CMK (cell line): Measurements from ENCODE around the gene GTF2IRD1.
"Not testable (repeated sequence)": the region's sequence is repeated elsewhere in the genome, so short reads cannot be mapped to it uniquely, and the experiment has no call there.

Experiments
- DNase-seq: peaks from one replicate; pipeline ENCODE4 v3.0.0-alpha.2; 2010; ENCODE audit warnings: low read depth

The GTF2IRD1 gene

DNA sequence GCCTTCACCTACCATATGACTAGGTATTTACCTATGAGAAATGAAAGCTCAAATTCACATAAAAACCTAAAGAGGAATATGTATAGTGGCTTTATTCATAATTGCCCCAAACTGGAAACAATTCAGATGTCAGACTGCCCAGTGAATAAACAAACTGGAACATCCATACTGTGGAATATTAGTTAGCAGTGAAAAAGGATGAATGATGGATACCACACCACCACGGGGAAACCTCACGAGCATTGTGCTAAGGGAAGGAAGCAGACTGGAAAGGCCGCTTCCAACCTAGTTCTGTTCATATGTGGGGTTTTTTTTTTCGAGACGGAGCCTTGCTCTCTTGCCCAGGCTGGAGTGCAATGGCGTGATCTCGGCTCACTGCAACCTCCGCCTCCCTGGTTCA, 16.8 kb downstream of the GTF2IRD1 start:
- no peak for DNase-seq

DNA sequence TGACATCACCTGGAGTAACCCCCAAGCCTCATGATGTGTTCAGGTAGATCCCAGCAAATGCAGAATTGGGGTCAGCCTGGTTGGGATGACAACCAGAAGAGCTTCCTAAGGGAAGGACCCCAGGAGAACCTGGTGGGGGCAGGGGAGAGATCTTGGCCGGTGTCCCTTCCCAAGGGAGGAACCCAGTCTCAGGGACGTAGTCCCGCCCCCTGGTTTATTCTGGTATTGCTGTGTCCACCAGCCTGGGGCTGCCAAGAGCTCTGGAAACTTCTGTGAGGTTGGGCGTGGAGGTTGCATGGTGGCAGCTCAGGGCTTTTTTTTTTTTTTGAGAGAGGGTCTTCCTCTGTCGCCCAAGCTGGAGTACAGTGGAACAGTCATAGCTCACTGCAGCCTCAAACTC, 19.4 kb downstream of the GTF2IRD1 start:
- DNase-seq, result no peak

DNA sequence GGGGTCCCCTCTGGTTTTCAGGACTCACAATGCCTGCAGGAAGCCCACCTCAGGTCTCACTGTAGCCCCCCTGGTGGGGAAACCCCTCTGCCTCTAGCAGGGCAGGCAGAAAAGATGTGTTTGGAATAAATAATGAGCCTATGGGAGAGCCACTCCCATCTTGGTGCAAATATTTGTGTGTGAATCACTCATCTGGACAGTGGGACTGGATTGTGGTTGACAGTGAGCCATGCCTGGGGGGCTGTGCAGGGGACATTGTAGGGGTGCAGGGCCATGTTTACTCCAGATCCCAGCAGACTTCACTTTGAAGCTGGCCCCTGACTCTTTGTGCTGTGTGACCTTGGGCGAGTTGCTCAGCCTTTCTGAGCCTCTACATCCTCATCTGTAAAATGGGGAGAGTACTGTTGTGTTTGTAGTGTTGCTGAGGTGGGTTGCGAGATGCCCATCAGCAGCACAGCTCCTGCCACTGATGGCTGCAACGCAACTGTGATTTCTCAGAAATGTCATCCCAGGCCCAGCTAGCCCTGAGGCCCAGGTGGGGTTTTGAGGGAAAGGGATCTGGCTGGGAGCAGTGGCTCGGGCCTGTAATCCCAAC, 20.7 kb downstream of the GTF2IRD1 start:
- DNase-seq, result no peak

DNA sequence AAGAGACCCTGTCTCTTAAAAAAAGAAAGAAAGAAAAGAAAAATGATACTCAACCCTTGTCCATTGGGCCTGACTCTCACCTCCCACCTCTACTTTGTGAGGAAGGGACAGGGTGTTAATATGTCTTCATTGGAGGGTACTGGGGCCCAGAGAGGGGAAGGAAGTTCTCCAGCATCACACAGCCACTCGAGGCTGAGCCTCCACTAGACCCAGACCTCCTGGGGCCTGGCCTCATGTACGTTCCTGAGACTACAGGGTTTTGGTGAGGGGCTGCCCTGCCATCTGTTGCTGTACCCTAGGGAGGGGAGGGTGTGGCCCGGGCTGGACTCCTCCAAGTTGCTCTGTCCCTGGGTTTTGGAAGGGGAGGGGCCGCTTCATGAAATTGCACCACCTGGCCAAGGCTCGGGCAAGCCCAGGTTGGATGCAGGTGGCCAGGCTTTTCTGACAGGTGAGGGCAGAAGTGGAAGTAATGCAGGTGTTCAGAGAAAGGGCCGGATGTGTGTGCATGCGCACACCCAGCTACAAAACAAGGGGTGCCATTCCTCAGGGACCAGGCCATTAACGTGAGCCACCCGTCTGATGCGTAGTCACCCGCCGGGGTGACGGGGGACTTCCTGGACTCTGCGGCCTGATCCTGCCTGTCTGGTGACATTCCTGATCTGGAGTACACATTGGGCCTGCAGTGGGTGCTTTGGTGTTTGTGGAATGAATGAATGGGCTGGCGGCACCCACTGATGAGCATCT, 21.7 kb downstream of the GTF2IRD1 start:
- no peak for DNase-seq

DNA sequence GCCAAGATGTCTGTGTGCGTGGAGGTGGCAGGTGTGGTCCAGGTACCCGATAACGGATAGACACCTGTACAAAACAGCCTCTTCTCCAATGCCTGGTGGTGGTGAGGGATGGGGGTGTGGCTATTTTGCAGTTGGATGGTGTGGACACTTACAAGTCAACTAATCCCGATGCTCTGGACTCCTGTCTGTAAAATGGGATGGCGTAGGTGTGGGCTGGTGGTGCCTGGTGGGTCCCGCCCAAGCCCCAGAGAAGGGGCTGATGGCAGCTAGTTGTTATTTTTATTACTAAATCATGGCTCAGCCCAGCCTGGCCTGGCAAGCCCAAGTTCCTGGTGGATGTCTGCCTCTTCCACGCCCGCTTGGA, 22.3 kb downstream of the GTF2IRD1 start:
- no peak for DNase-seq

DNA sequence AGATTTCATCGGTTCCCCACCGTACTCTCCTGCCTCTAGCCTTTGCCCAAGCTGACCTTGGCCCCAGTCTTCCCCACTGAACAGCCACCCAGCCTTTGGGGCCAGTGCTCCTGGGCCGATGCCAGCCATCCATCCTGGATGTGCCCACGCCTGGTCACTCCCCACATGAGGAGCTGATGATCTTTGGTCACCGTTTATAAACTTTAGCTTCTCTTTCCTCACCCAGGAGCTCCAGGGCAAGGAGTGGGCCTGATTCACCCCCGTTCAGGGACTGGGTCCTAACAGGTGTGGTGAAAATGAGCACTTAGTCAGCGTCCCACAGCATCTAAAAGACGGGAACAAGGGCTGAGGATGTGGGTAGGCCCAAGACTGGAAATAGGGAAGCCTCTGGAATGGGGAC, 22.9 kb downstream of the GTF2IRD1 start:
- no peak for DNase-seq

DNA sequence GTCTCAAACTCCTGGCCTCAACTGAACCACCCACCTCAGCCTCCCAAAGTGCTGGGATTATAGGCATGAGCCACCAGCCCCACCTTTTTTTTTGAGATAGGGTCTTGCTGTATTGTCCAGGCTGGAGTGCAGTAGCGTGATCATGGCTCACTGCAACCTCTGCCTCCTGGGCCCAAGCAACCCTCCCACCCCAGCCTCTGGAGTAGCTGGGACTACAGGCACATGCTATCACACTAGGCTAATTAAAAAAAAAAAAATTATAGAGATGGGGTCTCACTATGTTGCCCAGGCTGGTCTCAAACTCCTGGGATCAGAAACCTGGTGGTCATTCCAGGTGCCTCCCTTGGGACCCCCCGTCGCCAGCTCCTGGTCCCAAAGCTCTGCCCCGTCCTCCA, 25.0 kb downstream of the GTF2IRD1 start:
- DNase-seq, result no peak

DNA sequence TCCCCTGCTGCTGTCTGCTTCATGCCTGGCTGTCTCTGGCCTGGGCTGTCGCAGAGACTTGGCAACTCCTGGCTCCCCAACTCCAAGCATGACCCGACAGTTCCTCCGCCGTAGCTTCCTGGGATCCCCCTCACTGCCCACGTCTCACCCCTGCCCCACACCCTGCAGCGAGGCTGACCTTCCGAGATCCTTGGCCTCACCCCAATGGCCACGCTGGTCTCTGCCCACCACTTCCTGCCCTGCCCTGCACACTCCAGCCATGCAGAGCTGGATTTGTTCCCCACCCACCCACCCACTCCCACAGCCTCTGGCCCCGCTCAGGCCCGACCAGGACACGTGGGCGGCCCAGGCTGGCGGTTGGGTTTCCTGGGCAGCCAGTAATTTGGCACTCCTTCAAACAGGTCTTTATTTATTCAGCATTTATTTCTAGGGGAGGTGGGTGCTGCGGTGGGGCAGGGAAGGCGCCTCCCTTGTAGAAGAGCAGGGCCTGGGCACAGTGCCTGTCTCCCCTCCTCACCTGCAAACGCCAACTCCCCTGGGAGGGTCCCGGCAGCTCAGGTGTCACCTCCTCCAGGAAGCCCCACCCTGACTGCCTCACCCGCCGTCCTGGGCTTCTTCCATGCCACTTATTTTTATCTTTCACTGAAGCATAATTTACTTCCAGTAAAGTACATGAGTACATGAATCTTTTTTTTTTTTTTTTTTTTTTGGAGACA, 25.5 kb downstream of the GTF2IRD1 start:
- peak; percentile 35 for DNase-seq

DNA sequence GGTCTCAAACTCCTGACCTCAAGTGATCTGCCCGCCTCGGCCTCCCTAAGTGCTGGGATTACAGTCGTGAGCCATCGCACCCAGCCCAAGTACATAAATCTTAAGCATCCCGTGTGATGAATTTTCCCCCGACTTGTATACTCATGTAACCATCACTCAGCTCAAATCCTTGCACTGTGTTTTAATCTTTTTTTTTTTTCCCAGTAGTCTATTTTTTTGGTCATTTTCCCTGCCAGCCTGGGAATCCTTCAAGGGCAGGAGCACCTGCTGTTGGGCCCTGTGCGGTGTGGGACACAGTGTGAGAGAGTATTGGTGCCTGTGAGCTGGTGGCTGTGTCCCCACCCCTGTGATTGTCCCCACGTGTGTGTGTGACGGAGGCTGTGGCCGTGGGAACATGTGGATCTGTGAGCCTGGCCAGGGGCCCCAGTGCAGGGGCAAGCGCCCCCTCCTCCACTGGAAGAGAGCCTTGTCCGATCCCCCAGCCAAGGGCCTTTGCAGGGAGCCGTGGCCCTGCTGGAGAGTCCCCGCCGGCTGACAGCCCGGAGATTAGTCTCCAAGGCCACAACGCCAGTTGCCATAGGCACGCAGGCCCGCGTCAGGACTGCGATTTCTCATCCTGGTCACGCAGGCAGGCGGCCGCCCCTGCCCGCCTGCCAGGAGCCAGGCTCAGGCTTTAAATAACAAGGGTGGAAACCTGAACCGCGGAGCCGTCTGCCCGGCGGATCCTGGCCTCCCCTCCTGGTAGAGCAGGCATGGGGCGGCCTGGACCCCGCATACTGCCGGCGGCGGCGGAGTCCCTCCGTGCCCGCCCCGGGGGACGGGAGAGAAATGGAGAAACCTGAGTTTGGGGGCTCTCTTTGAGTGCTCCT, 26.5 kb downstream of the GTF2IRD1 start:
- no peak for DNase-seq

DNA sequence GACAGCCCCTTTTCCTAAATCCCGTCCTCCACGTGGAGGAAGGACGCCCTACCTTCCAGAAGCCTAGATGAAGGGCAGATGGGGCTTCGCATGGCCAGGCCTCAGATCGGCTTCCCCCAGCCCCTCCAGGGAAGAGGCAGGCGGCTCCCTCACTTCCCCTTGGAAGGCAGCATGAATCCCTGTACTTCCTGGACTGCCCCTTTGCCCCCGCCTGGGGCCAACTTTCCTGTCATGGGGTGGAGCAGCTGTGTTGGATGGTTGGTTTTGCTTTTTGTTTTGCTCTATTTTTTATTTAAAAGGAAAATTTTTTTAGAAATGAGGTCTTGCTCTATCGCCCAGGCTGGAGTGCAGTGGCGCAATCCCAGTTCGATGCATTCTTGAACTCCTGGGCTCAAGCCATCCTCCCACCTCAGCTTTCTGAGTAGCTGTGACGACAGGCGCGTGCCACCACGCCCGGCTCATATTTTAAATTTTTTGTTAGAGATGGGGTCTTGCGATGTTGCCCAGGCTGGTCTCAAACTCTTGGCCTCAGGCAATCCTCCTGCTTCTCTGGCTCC, 27.2 kb downstream of the GTF2IRD1 start:
- DNase-seq, result no peak

DNA sequence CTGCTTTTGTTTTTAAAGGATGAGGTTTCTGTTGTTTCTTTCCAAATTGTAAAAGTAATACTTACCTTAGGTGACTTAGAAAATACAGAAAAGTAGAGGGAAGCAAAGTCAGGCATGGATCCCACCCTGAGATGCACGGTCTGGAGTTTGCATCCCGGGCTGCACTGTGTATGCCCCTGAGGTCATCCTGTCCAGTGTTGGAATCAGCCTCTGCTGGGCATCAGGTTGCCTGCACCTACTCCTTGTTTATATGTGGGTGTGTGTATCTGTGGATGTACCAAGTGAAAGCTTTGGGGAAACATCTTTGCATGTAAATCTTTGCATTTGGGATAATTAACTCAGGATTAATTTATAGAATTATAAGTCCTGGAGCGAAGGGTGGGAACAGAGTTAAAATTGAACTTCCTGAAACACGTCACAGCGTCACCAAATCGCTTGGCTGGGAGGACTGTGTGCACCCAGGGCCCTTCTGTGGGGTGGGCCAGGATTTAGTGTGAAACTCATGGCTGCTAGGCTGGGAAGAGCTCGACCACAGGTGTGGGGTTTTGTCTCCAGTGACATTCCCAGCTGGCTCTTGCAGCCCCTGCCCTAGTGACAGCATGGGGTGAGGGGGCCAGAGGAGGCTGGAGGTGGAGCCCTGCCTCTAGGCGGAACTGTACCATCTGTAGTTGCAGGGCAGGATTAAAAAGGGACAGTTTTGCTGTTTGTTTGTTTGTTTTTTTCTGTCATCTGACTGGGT, 27.9 kb downstream of the GTF2IRD1 start:
- no peak for DNase-seq

DNA sequence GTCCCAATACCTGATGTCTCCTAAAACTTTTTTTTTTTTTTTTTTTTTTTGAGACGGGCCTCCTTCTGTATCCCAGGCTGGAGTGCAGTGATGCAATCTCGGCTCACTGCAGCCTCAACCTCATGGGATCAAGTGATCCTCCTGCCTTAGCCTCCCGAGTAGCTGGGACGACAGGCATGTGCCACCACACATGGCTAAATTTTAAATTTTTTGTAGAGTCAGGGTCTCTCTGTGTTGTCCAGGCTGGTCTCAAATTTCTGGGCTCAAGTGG, 28.4 kb downstream of the GTF2IRD1 start:
- no peak for DNase-seq

DNA sequence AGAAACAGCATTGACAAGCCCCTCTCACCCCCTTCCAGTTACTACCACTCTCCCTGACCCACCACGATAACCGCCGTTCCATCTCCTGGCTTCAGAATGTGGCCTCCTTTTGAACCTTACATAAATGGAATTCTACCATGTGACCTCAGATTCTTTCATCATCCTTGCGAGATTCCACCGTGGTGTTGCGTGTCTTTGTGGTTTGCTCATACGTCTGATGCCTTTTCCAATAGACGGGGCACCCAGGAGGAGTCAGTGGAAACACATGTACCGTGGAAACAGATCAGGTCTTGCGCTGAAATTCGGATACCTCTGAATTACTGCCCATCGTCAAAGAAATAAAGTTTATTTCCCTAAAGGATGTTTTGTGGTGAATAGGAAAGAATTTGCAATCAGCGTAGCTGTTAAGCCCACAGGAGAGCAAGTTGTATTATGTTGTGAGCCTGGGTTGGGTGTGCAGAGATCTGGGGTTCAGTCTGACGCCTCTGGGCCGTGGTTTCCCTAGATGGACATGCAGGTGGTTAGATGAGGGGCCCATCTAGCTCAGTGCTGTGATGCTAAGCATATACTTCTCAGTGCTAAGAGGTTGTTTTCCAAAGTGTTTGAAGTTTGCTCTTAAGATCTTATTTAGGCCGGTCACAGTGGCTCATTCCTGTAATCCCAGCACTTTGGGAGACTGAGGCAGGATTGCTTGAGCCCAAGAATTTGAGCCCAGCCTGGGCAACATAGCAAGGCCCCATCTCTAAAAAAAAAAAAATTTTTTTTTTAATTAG, 29.1 kb downstream of the GTF2IRD1 start:
- no peak for DNase-seq

DNA sequence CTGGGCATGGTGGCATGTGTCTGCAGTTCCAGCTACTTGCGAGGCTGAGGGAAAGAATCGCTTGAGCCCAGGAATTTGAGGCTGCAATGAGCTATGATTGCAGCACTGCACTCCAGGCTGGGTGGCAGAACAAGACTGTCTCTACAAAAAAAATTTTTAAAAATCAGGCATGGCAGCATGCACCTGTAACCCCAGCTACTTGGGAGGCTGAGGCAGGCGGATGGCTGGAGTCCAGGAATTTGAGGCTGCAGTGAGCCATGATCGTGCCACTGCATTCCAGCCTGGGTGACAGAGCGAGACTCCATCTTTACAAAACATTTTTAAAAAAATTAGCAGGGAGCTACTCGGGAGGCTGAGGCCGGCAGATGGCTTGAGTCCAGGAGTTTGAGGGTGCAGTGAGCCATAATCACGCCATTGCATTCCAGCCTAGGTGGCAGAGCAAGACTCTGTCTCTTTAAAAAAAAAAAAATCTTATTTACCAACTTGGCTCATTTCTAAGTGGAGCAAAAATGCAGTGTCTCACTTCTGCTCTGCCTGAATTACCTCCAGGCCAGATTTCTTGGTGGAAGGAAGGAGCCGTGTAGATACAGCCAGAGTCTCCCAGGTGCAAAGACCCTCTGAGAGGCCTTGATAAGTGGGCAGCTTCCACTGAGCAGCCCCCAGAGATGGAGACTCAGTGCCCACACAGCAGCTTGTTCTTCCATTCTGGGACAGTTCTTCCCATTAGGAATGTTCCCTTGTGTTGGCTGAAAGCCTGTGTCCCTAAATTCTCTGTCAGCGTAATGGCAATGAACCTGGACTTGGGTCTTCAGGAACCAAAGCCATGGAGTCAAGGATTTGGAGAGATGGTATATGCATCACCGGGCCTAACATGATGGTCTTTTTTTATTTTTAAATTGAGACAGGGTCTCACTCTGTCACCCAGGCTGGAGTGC, 30.0 kb downstream of the GTF2IRD1 start:
- DNase-seq, result no peak

DNA sequence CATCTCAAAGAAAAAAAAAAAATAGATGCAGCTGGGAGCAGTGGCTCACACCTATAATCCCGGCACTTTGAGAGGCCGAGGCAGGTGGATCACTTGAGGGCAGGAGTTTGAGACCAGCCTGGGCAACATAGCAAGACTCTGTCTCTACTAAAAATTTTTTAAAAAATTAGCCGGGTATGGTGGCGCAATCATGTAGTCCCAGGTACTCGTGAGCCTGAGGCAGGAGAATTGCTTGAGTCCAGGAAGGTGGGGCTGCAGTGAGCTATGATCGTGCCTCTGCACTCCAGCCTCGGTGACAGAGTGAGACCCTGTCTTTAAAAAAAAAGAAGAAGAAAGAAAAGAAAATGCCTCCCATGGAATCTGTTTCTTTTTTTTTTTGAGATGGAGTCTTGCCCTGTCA, 31.9 kb downstream of the GTF2IRD1 start:
- DNase-seq, result no peak

DNA sequence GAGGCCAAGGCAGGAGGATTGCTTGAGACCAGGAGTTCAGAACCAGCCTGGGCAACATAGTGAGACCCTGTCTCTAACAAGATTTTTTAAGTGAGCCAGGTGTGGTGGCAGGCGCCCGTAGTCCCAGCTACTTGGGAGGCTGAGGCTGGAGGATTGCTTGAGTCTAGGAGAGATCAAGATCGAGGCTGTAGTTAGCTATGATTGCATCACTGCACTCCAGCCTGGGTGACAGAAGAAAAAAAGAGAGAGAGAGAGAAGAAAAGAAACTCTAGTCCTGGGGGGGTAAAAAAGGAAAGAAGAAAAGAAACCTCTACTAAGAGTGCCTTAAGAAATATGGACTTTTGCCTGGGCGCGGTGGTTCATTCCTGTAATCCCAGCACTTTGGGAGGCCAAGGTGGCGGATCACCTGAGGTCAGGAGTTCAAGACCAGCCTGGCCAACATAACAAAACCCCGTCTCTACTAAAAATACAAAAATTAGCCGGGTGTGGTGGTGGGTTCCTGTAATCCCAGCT, 34.9 kb downstream of the GTF2IRD1 start:
- not testable (repeated sequence) for DNase-seq

DNA sequence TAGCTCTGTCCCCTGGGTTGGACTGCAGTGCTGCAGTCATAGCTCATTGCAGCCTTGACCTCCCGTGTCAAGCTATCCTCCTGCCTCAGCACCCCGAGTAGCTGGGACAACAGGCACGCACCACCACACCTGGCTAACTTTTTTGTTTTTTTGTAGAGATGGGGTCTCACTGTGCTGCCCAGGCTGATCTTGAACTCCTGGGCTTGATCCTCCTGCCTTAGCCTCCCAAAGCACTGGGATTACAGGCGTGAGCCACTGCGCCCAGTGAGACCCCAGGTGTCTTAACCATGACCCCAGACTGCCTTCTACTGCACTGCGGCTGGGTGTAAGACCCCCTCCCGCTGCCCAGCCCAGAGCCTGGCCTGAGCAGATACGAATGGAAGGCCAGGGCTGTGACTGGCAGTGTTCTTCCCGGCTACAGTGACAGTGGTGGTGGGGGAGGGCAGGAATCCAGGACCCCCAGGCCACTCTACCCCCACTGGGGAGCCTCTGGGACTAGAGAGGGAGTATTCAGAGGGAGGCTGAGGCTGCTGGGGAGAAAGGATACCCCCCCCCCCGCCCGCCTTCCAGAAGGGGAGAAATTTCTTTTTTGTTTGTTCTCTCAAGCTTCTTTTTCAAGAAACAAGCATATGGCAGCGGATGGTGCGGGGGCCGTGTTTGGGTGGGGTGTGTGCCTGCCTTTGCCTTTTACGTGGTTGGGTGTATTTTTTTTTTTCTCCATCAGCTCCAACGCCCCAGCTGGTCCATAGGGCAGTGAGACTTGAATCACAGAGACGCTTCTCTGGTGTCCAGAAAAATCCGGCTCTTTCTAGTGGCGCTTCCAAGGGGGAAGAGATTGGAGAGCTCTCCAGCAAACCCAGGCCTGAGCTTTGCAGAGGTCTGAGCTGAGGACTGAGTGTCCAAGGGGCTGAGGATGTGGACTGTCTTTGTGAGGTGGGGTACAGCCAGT, 36.6 kb downstream of the GTF2IRD1 start:
- DNase-seq, result no peak

DNA sequence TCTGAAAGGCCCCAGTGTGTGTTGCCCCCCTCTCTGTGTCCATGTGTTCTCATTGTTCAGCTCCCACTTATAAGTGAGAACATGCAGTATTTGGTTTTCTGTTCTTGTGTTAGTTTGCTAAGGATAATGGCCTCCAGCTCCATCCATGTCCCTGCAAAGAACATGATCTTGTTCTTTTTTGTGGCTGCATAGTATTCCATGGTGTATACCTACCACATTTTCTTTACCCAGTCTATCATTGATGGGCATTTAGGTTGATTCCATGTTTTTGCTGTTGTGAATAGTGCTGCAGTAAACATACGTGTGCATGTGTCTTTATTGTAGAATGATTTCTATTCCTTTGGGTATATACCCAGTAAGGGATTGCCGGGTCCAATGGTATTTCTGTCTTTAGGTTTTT, 37.8 kb downstream of the GTF2IRD1 start:
- not testable (repeated sequence) for DNase-seq
